Stimulated activated naive CD4-positive, alpha-beta T cell treated with Interleukin-2 at 50 U/mL for 16 hours (primary cell): ENCODE measurements around the gene SRRM2.
A peak's percentile ranks its signal among the peaks of the same experiment; 100 is the strongest.

Experiments used
- DNase-seq: peaks from one replicate; lab custom pipeline; 2025; lab: John Stamatoyannopoulos, UW

Gene SRRM2

GRCh38 chr16:2739625-2740430 is 12.6 kb upstream of the SRRM2 start:
- DNase-seq, result no peak

- DNase-seq, result no peak
Observed at GRCh38 chr16:2740476-2740875, 12.0 kb upstream of the SRRM2 start.

- DNase-seq, result no peak
Observed at GRCh38 chr16:2741168-2741567, 11.3 kb upstream of the SRRM2 start.

- DNase-seq, result no peak
Observed at GRCh38 chr16:2742323-2743006, 10.0 kb upstream of the SRRM2 start.

GRCh38 chr16:2743007-2743810 is 9.2 kb upstream of the SRRM2 start:
- DNase-seq, result no peak

- no peak for DNase-seq
Observed at GRCh38 chr16:2744711-2745110, 7.7 kb upstream of the SRRM2 start.

- no peak for DNase-seq
Observed at GRCh38 chr16:2745116-2745890, 7.1 kb upstream of the SRRM2 start.

GRCh38 chr16:2745961-2746360 is 6.5 kb upstream of the SRRM2 start:
- DNase-seq, result no peak

- no peak for DNase-seq
Observed at GRCh38 chr16:2748757-2749455, 3.5 kb upstream of the SRRM2 start.

GRCh38 chr16:2749476-2749875 is 3.0 kb upstream of the SRRM2 start:
- no peak for DNase-seq

GRCh38 chr16:2749936-2750335 is 2.5 kb upstream of the SRRM2 start:
- DNase-seq, result no peak

GRCh38 chr16:2751577-2752034 is 832 bp upstream of the SRRM2 start:
- DNase-seq, result no peak

- DNase-seq, result peak; percentile 78
Observed at GRCh38 chr16:2752850-2753732, 653 bp downstream of the SRRM2 start.

- DNase-seq, result no peak
Observed at GRCh38 chr16:2753733-2754020, 1.2 kb downstream of the SRRM2 start.

GRCh38 chr16:2755158-2755557 is 2.7 kb downstream of the SRRM2 start:
- DNase-seq, result no peak

GRCh38 chr16:2756288-2757015 is 4.0 kb downstream of the SRRM2 start:
- DNase-seq, result no peak

- no peak for DNase-seq
Observed at GRCh38 chr16:2757344-2757743, 4.9 kb downstream of the SRRM2 start.

- DNase-seq, result no peak
Observed at GRCh38 chr16:2761472-2761871, 9.0 kb downstream of the SRRM2 start.

- no peak for DNase-seq
Observed at GRCh38 chr16:2761886-2762583, 9.6 kb downstream of the SRRM2 start.
